Measurements from ENCODE around the gene TMBIM1. TPM values are rescaled to one million over a fixed set of nuclear protein-coding genes. Genes with fewer than 3 reads are reported as not detected.
"Not testable (repeated sequence)": the region's sequence is repeated elsewhere in the genome, so short reads cannot be mapped to it uniquely, and the experiment has no call there.

TMBIM1 gene
- total RNA-seq, 4 donors from 2014 or later, result 234 to 370 (median 319) TPM

DNA sequence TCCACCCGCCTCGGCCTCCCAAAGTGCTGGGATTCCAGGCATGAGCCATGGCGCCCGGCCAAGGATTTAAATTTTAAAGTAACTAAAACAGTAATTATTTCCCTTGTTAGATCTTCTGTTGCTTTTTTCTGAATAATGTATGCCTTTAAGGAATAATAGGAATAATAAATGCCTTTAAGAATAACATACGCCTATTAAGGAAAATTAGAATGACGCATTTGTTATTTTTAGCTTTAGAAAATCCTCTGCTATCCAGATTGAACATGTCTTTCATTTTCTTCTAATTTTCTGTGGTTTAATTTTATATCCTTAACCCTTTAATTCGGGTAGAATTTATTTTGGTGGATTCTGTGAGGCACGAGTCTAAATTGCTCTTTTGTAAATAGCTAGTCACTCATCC lies 23.1 kb upstream of the TMBIM1 start:
- no peak overlapping the region for H3K4me3 ChIP-seq
- DNase-seq (ENCODE audit: low spot score in 2 of 2), result no peak
- H3K4me1 ChIP-seq, result peaks cover 11% of the 10 kb centered on the region
- TF ChIP-seq EP300 (IDR thresholded peaks at IDR 0.05), result no peak
- no peak for TF ChIP-seq POLR2AphosphoS5 (IDR thresholded peaks at IDR 0.05)
- TF ChIP-seq, protein P1, sequence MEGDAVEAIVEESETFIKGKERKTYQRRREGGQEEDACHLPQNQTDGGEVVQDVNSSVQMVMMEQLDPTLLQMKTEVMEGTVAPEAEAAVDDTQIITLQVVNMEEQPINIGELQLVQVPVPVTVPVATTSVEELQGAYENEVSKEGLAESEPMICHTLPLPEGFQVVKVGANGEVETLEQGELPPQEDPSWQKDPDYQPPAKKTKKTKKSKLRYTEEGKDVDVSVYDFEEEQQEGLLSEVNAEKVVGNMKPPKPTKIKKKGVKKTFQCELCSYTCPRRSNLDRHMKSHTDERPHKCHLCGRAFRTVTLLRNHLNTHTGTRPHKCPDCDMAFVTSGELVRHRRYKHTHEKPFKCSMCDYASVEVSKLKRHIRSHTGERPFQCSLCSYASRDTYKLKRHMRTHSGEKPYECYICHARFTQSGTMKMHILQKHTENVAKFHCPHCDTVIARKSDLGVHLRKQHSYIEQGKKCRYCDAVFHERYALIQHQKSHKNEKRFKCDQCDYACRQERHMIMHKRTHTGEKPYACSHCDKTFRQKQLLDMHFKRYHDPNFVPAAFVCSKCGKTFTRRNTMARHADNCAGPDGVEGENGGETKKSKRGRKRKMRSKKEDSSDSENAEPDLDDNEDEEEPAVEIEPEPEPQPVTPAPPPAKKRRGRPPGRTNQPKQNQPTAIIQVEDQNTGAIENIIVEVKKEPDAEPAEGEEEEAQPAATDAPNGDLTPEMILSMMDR (IDR thresholded peaks at IDR 0.05), result no peak
- no peak for TF ChIP-seq POLR2A (IDR thresholded peaks at IDR 0.05)
- H3K27me3 ChIP-seq, result no peaks in the 10 kb centered on the region
- no peaks in the 10 kb centered on the region for H3K9me3 ChIP-seq
- 79% methylated on average over 8 of the region's 8 CpGs for WGBS
- H3K36me3 ChIP-seq, result no peaks in the 10 kb centered on the region
- no peak overlapping the region for H3K27ac ChIP-seq

DNA sequence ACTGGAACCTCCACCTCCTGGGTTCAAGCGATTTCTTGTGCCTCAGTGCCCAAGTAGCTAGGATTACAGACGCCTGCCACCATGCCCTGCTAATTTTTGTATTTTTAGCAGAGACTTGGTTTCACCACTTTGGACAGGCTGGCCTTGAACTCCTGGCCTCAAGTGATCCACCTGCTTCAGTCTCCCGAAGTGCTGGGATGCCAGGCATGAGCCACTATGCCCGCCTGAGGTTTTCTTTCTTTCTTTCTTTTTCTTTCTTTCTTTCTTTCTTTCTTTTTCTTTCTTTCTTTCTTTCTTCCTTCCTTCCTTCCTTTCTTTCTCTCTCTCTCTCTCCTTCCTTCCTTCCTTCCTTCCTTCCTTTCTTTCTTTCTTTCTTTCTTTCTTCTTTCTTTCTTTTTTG lies 22.5 kb upstream of the TMBIM1 start:
- H3K27me3 ChIP-seq; DNase-seq (ENCODE audit: low spot score in 2 of 2); H3K36me3 ChIP-seq; H3K4me1 ChIP-seq; H3K4me3 ChIP-seq; H3K9me3 ChIP-seq; H3K27ac ChIP-seq: not testable (repeated sequence)
- 93% methylated on average over 4 of the region's 4 CpGs for WGBS

DNA sequence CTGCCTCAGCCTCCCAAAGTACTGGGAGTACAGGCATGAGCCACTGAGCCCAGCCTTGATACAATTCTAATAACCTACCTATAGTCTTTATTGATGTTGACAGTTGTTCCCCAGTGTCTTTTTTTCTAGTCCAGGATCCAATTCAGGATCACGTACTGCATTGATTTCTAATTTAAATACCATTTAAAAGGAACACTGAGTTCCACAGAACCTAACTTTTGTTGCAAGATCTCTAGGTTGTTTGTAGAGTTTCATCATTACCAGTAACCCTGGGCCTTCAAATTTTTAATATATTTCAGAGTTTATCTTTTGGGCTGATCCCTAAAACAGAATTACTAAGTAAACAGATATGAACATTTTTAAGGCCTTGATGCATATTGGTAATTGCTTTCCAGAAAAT lies 21.1 kb upstream of the TMBIM1 start:
- no peaks in the 10 kb centered on the region for H3K36me3 ChIP-seq
- no peak for DNase-seq (ENCODE audit: low spot score in 2 of 2)
- no peak overlapping the region for H3K27ac ChIP-seq
- 87% methylated on average over 1 of the region's 1 CpG for WGBS
- no peaks in the 10 kb centered on the region for H3K9me3 ChIP-seq
- H3K4me3 ChIP-seq, result no peak overlapping the region
- H3K4me1 ChIP-seq, result peaks cover 6% of the 10 kb centered on the region
- H3K27me3 ChIP-seq, result no peaks in the 10 kb centered on the region
- TF ChIP-seq, protein P1 (IDR thresholded peaks at IDR 0.05), result no peak
- TF ChIP-seq POLR2AphosphoS5 (IDR thresholded peaks at IDR 0.05) (no peak), EP300 (IDR thresholded peaks at IDR 0.05) (no peak), POLR2A (IDR thresholded peaks at IDR 0.05) (no peak)

DNA sequence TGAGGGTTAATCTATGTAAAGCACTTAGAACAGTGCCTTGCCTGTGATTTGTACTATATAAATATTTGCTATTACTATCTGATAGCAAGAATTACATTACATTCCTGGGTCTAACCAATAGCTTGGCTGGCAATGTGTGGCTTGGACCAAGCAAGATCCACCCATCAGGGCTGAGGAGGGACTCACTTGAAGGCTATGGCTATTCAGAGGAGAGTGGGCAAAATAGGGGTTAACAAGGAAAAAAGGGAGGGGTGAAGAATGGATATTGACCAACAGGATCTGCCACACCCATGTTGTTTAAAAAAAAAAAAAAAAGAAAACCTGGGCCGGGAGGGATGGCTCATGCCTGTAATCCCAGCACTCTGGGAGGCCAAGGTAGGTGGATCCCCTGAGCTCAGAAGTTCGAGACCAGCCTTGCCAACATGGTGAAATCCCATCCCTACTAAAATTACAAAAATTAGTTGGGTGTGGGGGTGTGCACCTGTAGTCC lies 20.0 kb upstream of the TMBIM1 start:
- Histone ChIP-seq H3K9me3 (no peaks in the 10 kb centered on the region), H3K4me3 (no peak overlapping the region), H3K36me3 (no peaks in the 10 kb centered on the region), H3K27me3 (no peaks in the 10 kb centered on the region), H3K27ac (no peak overlapping the region), H3K4me1 (peaks cover 6% of the 10 kb centered on the region)
- no peak for DNase-seq (ENCODE audit: low spot score in 2 of 2)
- TF ChIP-seq POLR2AphosphoS5 (IDR thresholded peaks at IDR 0.05) (no peak), POLR2A (IDR thresholded peaks at IDR 0.05) (no peak), EP300 (IDR thresholded peaks at IDR 0.05) (no peak)
- TF ChIP-seq, protein P1 (IDR thresholded peaks at IDR 0.05), result no peak
- WGBS, result 45% methylated on average over 2 of the region's 2 CpGs

DNA sequence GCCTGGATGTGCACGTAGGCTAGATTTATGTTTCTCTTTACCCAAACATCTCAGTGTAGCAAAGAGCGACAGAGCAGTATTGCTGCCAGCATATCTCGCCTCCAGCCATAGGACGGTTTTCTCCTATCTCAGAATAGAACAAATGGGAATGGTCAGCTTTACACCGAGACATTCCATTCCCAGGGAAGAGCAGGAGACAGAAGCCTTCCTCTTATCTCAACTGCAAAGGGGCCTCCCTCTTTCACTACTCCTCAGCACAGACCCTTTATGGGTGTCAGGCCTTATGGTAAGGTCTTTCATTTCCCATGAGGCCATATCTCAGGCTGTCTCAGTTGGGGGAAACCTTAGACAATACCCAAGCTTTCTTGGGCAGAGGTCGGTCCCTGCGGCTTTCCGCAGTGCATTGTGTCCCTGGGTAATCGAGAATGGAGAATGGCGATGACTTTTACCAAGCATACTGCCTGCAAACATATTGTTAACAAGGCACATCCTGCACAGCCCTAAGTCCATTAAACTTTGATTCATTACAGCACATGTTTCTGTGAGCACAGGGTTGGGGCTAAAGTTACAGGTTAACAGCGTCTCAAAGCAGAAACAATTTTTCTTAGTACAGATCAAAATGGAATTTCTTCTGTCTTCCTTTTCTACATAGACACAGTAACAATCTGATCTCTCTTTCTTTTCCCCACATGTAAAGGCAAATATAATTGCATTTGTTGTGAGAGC lies 19.4 kb upstream of the TMBIM1 start:
- 82% methylated on average over 11 of the region's 11 CpGs for WGBS
- H3K27ac ChIP-seq; DNase-seq (ENCODE audit: low spot score in 2 of 2): not testable (repeated sequence)

DNA sequence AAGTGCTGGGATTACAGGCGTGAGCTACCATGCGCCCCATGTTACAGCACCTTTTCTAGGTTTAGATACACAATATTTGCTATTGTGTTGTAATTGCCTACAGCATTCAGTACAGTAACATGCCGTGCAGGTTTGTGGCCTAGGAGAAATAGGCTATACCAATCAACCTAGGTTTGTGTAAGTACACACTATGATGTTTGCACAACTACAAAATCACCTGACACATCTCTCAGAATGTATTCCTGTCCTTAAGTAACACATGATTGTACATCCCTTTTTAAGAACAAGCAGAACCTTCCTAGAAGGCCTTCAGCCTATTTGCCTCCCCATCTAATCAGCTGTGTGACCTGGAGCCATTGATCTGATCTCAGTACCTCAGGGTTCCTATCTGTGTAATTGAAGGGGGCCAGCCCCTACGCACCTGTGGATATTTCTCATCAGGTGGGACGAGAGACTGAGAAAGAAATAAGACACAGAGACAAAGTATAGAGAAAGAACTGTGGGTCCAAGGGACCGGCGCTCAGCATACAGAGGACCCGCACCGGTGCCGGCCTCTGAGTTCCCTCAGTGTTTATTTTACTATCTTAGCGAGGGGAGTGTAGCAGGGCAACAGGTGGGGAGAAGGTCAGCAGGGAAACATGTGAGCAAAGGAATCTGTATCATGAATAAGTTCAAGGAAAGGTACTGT lies 18.7 kb upstream of the TMBIM1 start:
- 87% methylated on average over 11 of the region's 11 CpGs for WGBS
- no peak overlapping the region for H3K4me3 ChIP-seq
- no peak for TF ChIP-seq POLR2AphosphoS5 (IDR thresholded peaks at IDR 0.05)
- TF ChIP-seq, protein P1 (IDR thresholded peaks at IDR 0.05), result no peak
- no peak for TF ChIP-seq POLR2A (IDR thresholded peaks at IDR 0.05)
- no peak for TF ChIP-seq EP300 (IDR thresholded peaks at IDR 0.05)
- H3K9me3 ChIP-seq, result no peaks in the 10 kb centered on the region
- H3K27ac ChIP-seq, result no peak overlapping the region
- no peaks in the 10 kb centered on the region for H3K36me3 ChIP-seq
- no peak for DNase-seq (ENCODE audit: low spot score in 2 of 2)
- no peaks in the 10 kb centered on the region for H3K27me3 ChIP-seq
- peaks cover 6% of the 10 kb centered on the region for H3K4me1 ChIP-seq

More for the DNA sequence above, 19.4 kb upstream of the TMBIM1 start:
- not testable (repeated sequence) for H3K27me3 ChIP-seq, H3K9me3 ChIP-seq, H3K4me1 ChIP-seq, H3K36me3 ChIP-seq, H3K4me3 ChIP-seq
